Spleen (tissue), 11 donors: ENCODE data around the gene ECT2L. TPM values are rescaled to one million over a fixed set of nuclear protein-coding genes. Genes with fewer than 3 reads are reported as not detected.

Experiments
- DNase-seq: peaks from one replicate; pipeline ENCODE4 v3.0.0-alpha.2; 2020
- H3K27ac ChIP-seq, 8 donors: fragments of 200-600 bp; sonication (generic) in 7 of 8; 1 replicate in 4 of 8; 2 replicates in 4 of 8; pipeline versions ENCODE4 v1.5.0 to v1.8.0; 2016 to 2021; ENCODE audit warnings: inconsistent platforms in 4 of 8, mild to moderate bottlenecking in 4 of 8, moderate library complexity in 1 of 8
- H3K27me3 ChIP-seq, 7 donors: fragments of 200-600 bp; sonication (generic) in 6 of 7; replicated peaks in 1 of 7; 1 replicate in 4 of 7; 2 replicates in 3 of 7; pipeline versions ENCODE4 v1.5.0 to v1.8.0; 2016 to 2021; ENCODE audit warnings: inconsistent platforms in 3 of 7, mild to moderate bottlenecking in 1 of 7
- H3K36me3 ChIP-seq, 6 donors: fragments of 200-600 bp; sonication (generic) in 5 of 6; 1 replicate in 4 of 6; 2 replicates in 2 of 6; pipeline versions ENCODE4 v1.5.0 to v1.8.0; 2016 to 2021; ENCODE audit warnings: inconsistent platforms in 2 of 6
- H3K4me1 ChIP-seq, 6 donors: fragments of 200-600 bp; sonication (generic) in 5 of 6; 1 replicate in 3 of 6; 2 replicates in 3 of 6; pipeline versions ENCODE4 v1.5.0 to v1.8.0; 2016 to 2021; ENCODE audit warnings: inconsistent platforms in 3 of 6
- H3K4me3 ChIP-seq, 8 donors: fragments of 200-600 bp; sonication (generic) in 7 of 8; 1 replicate in 4 of 8; 2 replicates in 4 of 8; pipeline versions ENCODE4 v1.5.0 to v1.8.0; 2016 to 2021; ENCODE audit warnings: inconsistent platforms in 4 of 8, mild to moderate bottlenecking in 4 of 8, moderate library complexity in 2 of 8
- H3K9me3 ChIP-seq, 8 donors: fragments of 200-600 bp; sonication (generic) in 7 of 8; 1 replicate in 4 of 8; 2 replicates in 4 of 8; pipeline versions ENCODE4 v1.5.0 to v1.8.0; 2016 to 2021; ENCODE audit warnings: inconsistent platforms in 4 of 8
- CTCF ChIP-seq, 11 experiments: fragments of 200-600 bp in 7 of 11; fragments of 450-650 bp in 4 of 11; sonication (generic) in 4 of 11; IDR thresholded peaks in 8 of 11; conservative IDR thresholded peaks in 3 of 11; 1 replicate in 7 of 11; 2 replicates in 4 of 11; pipeline versions ENCODE4 v1.4.0 to v1.8.0; 2016 to 2021; ENCODE audit warnings: antibody characterized with exemption in 11 of 11, inconsistent platforms in 4 of 11, mild to moderate bottlenecking in 1 of 11
- POLR2A ChIP-seq, 3 donors: fragments of 450-650 bp; IDR thresholded peaks; one replicate each; pipeline ENCODE4 v1.5.1; 2017; ENCODE audit warnings: antibody characterized with exemption in 3 of 3, mild to moderate bottlenecking in 1 of 3
- POLR2AphosphoS5 ChIP-seq, 3 donors: sonication (generic); formaldehyde crosslinking; IDR thresholded peaks; one replicate each; pipeline ENCODE4 v1.5.1; 2017; ENCODE audit warnings: antibody characterized with exemption in 3 of 3
- WGBS, 5 donors: extraction: QIAGEN DNeasy Blood & Tissue Kit in 3 of 5; methylation state at CpG; one replicate each; pipeline versions ENCODE4 v1.1.5 to v1.1.7; 2013 to 2018; 5-methylcytosine and 5-hydroxymethylcytosine counted together
- intact Hi-C: fragments of 100-400 bp; cut with DNase I; formaldehyde crosslinking; loops from one replicate; pipeline ENCODE4 v1.15.0; 2023; ENCODE audit warnings: low total_unique reads
- polyA plus RNA-seq, 3 donors: library from polyadenylated mRNA; stranded (reverse); fragments of 200-250 nt; gene quantifications; one replicate each; pipeline ENCODE4 v1.2.1, GENCODE V29; 2013
- total RNA-seq, 7 donors: library from RNA; depleted of rRNA in 3 of 7; stranded (reverse); fragments of >200 nt in 3 of 7; fragmentation: NEBNext Ultra II Directional in 4 of 7; extraction: Animal tissue kit (Norgen Biotek cat#: 25700) in 4 of 7; gene quantifications; one replicate each; pipeline versions ENCODE4 v1.1.0 to v1.2.1, GENCODE V29; 2016 to 2021
- donor health status: healthy with polysubstance abuse.
- donor health status: DM: no; HTN: no; CAD: no; lungs with moderate emphysema.
- donor health status: DM: no; HTN: no; CAD: no.
- donor health status: Bipolar disorder and iron deficiency.
- donor health status: healthy.
- donor health status: DM: no; HTN: no; CAD: no.
- donor health status: DM: yes; HTN: yes; CAD: no.

Gene ECT2L
- total and polyA plus RNA-seq, 10 donors: 0.12 to 0.17 (median 0.13) TPM; not detected in 7

GRCh38 chr6:138856654-138857053 lies 60.8 kb downstream of the ECT2L start:
- no peak for DNase-seq
- H3K27ac ChIP-seq: no peak overlapping the region
- H3K9me3 ChIP-seq: no peaks in the 10 kb centered on the region
- no peaks in the 10 kb centered on the region for H3K4me1 ChIP-seq
- intact Hi-C loops: no loop called here
- no peaks in the 10 kb centered on the region for H3K27me3 ChIP-seq
- no peak for TF ChIP-seq POLR2A (IDR thresholded peaks at IDR 0.05)
- no peak for TF ChIP-seq CTCF (IDR thresholded peaks at IDR 0.05 in 8 of 11, conservative IDR thresholded peaks at IDR 0.05 in 3 of 11)
- TF ChIP-seq POLR2AphosphoS5 (IDR thresholded peaks at IDR 0.05): no peak
- H3K36me3 ChIP-seq: no peaks in the 10 kb centered on the region
- WGBS, 5 donors: 74 to 90% (median 85%) methylated on average over 6 of the region's 6 CpGs
- H3K4me3 ChIP-seq: no peak overlapping the region

GRCh38 chr6:138857775-138858174 lies 61.9 kb downstream of the ECT2L start:
- Histone ChIP-seq H3K27ac (no peak overlapping the region), H3K36me3 (no peaks in the 10 kb centered on the region), H3K27me3 (no peaks in the 10 kb centered on the region), H3K4me1 (no peaks in the 10 kb centered on the region), H3K9me3 (no peaks in the 10 kb centered on the region), H3K4me3 (no peak overlapping the region)
- WGBS, 5 donors: 46 to 61% (median 49%) methylated on average over 10 of the region's 10 CpGs
- intact Hi-C loops: no loop called here
- TF ChIP-seq POLR2A (IDR thresholded peaks at IDR 0.05) (no peak), POLR2AphosphoS5 (IDR thresholded peaks at IDR 0.05) (no peak), CTCF (IDR thresholded peaks at IDR 0.05 in 8 of 11, conservative IDR thresholded peaks at IDR 0.05 in 3 of 11) (no peak)
- no peak for DNase-seq

DNA sequence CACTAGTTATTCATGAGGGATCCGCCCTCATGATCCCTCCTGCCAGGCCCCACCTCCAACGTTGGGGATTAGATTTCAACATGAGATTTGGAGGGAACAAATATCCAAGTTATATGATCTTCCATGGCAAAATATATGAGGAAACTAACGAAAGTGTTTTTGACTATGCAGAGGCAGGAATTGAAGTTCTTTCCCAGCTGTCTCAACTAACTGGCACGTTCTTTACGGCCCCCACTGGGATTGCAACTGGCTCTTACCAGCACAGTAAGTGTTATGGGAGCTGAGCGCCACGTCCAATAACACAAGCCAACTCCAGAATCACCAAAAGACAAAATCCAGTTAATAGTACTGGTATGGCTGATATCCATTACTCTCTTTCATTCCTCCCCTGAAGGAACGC lies 66.6 kb downstream of the ECT2L start:
- no peak overlapping the region for H3K4me3 ChIP-seq
- intact Hi-C loops: no loop called here
- no peak overlapping the region for H3K27ac ChIP-seq
- no peaks in the 10 kb centered on the region for H3K36me3 ChIP-seq
- H3K27me3 ChIP-seq: no peaks in the 10 kb centered on the region
- H3K9me3 ChIP-seq: no peaks in the 10 kb centered on the region
- 79 to 91% (median 86%) methylated on average over 8 of the region's 8 CpGs for WGBS, 5 donors
- TF ChIP-seq POLR2AphosphoS5 (IDR thresholded peaks at IDR 0.05) (no peak), CTCF (IDR thresholded peaks at IDR 0.05 in 8 of 11, conservative IDR thresholded peaks at IDR 0.05 in 3 of 11) (no peak), POLR2A (IDR thresholded peaks at IDR 0.05) (no peak)
- H3K4me1 ChIP-seq: no peaks in the 10 kb centered on the region
- DNase-seq: no peak

DNA sequence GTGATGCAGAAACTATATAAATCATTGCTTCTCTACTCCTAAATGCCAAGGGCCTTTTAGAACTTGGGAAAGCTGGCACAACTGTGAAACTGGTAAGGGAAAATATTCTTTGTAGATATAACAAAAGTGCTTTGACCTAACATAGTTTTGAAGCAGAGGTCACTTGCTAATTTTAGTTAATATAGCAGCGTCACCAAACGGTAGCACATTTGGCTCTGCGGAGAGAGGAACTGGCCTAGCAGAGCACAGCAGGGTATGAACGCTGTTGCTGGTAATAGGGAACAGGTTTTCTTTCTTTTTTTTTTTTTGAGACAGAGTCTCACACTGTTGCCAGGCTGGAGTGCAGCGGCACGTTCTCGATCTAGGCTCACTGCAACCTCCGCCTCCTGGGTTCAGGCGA lies 67.4 kb downstream of the ECT2L start:
- DNase-seq: no peak
- no peak for TF ChIP-seq POLR2A (IDR thresholded peaks at IDR 0.05)
- TF ChIP-seq POLR2AphosphoS5 (IDR thresholded peaks at IDR 0.05): no peak
- no peak for TF ChIP-seq CTCF (IDR thresholded peaks at IDR 0.05 in 8 of 11, conservative IDR thresholded peaks at IDR 0.05 in 3 of 11)
- no peak overlapping the region for H3K27ac ChIP-seq
- no peaks in the 10 kb centered on the region for H3K4me1 ChIP-seq
- H3K27me3 ChIP-seq: no peaks in the 10 kb centered on the region
- intact Hi-C loops: no loop called here
- H3K4me3 ChIP-seq: no peak overlapping the region
- H3K36me3 ChIP-seq: no peaks in the 10 kb centered on the region
- no peaks in the 10 kb centered on the region for H3K9me3 ChIP-seq
- 69 to 75% (median 72%) methylated on average over 9 of the region's 9 CpGs for WGBS, 5 donors
